GM21786 (cell line): ENCODE measurements around the gene COX19.

Experiments used
- ATAC-seq: cut with Tn5 transposase; IDR thresholded peaks from one replicate; pipeline ENCODE4 v1.9.1; 2021; ENCODE audit not compliant: unreplicated experiment

The COX19 gene

DNA sequence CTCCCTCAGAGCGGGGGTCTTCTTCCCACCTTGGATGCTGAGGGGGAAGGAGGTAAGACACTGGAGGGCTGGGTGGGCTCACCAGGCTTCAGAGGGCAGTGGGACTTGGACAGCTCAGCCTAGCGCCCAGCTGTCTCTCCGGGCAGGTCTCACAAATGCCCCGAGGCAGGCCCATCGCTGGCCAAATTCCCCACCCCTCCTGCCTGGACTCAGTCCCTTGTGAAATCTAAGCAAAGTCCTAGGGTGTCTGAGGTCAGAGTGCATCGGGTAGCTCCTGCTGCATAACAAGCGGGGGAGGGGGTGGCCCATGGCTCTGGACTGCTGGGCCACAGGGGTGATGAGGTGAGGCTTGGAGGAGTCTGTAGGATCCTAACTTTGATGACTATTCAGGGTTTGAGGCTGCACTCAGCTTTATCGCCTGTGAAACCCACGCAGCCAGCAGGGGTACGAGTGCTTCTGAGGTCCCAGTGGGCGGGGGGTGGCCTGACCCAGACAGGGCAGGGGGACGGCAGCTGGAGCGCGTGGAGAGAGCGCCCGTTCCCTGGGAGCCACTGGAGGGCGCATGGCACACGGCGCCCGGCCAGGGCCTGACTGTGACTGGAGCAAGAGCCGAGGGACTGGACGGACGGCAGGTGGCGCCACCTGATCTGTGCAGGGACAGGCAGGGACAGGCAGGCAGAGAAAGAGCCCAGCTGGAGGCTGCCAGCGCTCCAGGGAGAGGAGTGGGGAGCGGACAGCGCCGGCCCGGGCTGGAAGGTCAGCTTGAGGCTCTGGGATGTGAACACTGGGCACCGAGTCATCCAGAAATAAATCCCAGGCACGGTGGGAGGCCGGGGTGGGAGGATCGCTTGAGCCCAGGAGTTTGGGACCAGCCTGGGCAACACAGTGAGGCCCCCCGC, 17.6 kb upstream of the COX19 start:
- ATAC-seq = peak; percentile 74

DNA sequence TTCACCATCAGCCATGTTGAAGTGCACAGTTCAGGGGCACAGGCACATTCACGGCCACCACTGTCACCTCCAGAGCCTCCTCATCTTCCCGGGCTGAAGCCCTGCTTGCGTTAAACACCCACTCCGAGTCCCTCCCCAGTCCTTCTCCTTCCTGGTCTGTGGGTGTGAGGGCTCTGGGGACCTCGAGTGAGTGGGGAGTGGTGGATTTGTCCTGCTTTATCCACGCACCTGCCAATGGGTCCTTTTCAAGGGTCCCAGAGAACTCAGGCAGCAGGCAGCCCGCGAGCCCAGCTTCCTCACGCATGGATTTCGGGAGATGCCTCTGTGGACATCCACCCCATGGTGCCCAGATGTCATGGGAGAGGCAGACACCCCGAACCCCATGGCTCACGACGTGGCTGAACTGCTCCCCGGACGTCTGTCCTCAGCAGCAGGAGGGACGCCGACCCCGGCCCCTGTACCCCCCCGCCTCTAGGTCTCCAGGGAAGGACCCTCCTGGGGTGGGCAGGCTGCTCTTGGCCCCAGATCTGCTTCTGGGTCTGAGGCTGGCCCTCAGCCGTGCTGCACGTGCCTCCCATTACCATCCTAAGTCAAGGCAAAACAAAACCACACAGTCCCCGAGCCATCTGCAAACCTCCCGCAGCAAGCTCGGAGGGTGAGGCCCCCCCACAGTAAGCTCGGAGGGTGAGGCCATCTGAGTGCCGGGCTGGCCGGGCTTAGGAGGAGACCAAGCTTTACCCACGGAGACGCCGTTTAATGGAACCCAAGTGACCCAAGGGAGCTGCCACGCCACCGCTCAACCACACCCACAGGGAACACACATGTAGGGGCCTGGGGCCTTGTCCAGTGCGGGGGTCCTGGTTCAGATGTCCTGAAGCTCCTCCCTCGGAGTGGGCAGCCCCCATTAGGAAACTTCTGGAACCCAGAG, 16.6 kb upstream of the COX19 start:
- no peak for ATAC-seq

DNA sequence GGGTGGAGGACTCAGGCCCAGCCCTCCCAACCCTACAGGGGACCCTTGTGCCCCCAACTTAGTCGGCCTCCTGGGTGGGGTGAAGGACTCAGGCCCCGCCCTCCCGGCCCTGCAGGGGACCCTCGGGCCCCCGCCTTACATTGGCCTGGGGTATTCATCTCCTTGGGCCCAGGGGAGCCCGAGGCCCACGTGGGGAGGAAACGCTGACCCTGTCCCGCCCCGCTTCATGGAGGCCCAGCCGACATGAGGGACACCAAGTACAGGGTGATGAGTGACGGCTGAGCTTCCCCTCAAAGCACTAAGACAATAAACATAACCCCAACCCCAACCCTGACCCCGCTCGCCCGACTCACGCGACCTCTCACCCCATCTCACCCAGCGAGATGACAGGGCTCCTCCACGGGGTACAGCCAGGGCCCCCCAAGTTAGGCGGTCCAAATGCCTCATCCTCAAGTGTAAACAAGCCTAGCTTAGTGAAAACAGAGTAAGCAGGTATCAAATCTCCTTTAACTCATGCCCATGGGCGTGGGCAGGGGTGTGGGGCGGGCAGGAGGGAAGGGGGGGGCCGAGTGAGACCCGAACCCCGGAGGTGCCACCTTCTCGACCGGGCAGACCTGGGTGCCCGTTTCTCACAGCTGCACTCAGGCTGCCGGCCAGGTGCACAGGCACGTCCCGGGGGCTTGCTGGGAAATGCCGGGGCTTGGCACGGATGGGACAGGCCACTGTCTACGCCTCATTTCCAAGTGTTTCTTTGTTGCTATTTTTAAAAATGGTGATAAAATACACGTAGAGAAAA, 15.8 kb upstream of the COX19 start:
- no peak for ATAC-seq

DNA sequence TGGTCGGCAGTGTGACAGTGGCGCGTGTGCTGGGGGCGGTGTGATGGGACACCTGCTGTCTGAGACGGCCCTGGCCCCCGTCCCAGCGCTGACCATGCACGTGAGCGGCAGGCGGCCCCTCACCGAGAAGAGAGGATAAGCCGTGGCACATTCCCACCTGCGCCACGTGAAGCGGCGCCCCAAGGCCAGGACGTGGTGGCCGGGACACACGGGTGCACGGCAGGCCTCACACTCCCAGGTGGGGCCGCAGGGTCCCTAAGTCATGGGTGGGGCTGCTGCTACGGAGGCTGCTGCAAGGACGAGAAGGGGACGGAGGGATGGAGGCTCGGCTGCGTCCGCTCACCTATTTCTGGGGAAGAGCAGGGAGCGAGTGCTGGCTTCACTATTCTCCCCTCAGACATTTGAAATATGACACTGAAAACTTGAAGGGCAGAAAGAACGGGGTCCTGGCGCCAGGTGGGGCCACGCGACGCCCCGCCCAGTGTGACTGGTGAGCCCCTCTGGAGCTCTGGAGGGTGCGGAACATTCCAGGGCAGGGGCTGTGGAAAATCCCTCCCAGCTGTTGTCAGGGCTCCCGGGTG, 15.1 kb upstream of the COX19 start:
- ATAC-seq = no peak

DNA sequence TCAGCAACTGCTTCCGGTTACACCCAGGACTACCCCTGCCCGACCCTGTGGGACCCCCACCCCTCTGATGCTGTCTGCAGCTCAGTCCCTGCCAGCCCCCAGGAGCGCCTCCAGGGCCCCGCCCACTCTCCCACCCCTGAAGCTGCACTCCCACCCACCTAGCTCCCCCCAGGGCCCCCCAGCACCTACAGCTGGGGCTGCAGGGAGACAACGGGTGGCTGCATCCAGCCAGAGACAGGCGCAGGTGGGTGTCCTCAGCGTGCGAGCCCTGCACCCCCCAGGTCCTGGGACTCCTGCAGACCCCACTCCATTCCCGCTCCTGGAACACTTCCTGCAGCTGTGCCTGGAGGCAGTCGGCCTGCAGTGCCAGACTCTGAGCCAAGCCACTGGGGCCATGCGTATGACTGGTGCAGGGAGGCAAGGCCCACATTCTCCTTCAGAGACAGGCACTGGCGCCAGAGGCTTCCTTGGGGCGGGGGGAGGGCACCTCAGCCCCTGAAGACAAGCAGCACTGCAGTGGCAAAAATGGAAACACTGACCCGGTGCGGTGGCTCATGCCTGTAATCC, 13.7 kb upstream of the COX19 start:
- ATAC-seq = no peak

DNA sequence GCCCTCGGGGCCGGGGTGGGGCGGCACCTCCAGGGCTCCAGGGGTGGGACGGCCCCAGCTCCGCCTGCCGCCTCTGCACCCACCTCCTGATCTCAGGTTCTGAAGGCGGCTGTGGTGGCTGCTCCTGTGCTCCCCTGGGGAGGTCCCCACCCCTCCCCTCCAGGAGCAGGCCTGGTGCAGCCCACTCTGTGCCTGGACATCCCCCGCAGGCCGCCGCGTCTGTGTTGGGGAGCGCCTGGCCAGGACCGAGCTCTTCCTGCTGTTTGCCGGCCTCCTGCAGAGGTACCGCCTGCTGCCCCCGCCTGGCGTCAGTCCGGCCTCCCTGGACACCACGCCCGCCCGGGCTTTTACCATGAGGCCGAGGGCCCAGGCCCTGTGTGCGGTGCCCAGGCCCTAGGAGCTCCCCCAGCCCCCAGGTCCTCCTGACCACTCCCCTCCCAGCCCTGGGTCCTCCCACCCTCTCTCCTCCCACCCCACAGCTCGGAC, 13.1 kb upstream of the COX19 start:
- no peak for ATAC-seq

DNA sequence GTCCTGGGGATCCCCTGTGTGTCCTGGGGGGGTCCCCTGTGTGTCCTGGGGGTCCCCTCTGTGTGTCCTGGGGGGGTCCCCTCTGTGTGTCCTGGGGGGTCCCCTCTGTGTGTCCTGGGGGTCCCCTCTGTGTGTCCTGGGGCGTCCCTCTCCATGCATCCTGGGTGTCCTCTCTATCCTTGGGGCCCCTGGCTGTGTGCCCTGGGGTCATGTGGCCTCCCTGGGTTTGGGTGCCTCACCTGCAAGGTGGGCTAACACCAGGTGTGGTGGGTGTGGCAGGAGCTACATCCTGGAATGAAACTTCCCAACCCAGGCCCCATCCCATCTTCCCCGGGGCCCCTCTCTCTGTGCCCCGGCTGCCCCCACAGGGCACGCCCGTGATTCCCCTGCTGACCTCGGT, 12.6 kb upstream of the COX19 start:
- ATAC-seq = no peak

DNA sequence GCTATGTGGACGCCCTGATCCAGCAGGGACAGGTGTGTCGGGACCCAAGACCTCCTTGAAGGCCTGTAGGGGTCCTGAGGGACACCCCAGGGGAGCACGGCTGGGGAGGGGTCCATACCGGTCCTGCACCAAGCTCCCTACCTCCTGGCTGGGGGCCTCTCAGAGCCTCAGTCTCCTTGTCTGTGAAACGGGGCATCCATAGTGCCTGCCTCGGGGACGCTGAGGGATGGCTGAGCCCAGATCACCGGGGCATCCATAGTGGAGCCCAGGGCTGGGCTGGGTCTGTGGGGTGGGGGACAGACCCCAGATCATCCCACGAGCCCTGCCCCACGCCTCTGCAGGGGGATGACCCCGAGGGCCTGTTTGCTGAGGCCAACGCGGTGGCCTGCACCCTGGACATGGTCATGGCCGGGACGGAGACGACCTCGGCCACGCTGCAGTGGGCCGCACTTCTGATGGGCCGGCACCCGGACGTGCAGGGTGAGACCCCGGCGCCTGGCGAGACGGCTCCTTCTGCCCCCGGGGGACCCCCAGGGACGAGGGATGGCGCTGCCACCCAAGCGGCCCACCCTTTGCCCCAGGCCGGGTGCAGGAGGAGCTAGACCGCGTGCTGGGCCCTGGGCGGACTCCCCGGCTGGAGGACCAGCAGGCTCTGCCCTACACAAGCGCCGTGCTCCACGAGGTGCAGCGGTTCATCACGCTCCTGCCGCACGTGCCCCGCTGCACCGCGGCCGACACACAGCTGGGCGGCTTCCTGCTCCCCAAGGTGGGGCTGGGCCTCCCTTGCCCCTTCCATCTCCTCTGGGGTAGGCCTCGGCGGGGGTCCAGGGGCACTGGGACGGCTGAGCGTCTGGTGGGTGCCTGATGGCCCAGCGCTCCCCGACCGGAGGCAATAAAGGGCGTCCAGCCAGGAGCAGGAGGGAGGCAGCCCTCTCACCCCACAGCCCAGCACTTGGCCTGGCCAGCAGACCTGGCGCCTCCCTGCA, 11.7 kb upstream of the COX19 start:
- no peak for ATAC-seq

DNA sequence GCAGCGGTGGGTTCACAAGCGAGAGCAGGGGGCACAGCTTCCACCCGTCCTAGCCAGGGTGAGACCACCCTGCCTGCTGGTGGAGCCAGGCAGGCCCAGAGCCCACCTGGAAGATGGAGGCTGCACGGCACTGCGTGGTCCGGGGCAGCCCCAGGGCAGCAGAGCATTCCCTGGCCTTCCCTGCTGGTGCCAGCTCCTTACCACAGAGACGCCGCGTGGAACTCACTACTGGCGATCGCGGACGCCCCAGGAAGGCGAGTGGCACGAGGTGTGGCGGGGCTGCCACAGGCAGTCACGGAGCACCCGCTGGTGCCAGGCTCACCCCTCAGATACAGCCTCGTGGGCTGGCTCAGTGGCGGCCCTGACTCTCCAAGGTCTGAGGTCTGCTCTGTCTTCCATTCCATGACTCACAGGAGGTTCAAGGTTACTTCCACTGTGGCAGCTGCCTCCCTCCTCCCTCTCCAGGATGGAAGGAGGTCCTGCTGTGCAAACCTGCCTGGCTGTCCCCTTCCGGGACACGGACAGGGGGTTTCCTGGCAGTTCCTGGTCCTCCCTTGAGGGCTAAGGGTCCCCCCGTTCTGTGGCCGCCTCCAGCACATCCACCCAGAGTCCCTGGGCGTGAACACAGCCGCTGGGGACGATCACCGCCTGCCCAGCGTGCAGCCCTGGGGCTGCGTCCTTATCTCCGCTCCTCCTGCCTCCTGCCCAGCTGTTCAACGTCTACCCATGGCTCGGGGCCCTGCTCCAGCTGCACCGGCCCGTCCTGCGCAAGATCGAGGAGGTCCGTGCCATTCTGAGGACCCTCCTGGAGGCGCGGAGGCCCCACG, 10.8 kb upstream of the COX19 start:
- no peak for ATAC-seq

DNA sequence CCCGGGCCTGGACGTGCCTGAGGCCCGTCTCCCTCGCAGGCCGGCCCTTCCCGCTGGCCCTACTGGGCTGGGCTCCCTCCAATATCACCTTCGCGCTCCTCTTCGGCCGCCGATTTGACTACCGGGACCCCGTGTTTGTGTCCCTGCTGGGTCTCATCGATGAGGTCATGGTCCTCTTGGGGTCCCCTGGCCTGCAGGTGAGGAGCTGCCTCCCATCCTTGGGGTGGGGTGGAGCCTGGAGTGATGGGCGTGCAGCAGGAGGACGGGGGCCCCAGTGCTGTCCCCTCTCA, 9.7 kb upstream of the COX19 start:
- no peak for ATAC-seq

DNA sequence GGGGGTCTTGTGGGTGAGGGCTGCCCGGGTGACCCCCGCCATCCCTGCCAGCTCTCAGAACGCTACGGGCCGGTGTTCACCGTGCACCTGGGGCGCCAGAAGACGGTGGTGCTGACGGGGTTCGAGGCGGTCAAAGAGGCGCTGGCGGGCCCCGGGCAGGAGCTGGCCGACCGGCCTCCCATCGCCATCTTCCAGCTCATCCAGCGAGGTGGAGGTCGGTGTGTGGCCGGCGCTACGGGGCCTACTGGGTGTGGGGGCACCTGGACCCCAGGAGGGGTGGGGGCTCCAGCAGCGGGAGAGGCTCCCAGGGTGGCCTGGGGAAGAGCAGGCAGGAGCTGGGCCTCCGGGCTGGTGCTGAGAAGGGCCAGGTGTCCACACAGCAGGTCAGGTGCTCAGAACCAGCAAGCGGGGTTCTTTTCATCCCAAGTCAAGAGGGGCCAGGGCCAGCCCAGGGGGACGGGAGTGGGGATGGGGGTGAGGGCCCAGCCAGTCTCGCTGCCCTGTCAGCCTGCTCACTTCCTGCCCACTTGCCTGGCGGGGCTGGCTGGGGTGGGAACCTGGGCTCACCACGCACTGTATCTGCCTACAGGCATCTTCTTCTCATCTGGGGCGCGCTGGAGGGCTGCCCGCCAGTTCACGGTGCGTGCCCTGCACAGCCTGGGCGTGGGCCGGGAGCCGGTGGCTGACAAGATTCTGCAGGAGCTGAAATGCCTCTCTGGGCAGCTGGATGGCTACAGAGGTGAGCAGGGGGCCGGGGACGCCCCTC, 9.2 kb upstream of the COX19 start:
- ATAC-seq = no peak

DNA sequence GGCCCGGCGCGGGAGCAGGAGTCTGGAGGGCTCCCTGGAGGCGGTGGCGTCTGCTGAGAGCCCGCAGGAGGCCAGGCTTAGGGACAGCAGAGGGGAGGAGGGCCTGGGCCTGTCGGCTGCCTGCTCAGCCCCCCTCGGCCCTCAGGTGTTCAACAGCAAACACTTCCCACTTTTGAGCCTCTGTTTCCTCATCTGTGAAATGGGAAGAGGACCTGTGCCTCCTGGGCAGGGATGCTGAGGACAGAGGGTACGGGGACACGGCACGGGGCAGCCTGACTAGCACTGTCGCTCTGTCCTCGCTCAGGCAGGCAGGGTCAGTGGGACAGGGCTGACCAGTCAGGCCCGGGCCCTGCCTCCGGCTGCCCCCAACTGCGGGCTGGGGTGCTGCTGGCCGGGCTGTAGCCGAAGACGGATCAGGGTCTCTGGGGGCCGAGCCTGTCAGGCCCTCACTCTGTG, 8.3 kb upstream of the COX19 start:
- no peak for ATAC-seq

DNA sequence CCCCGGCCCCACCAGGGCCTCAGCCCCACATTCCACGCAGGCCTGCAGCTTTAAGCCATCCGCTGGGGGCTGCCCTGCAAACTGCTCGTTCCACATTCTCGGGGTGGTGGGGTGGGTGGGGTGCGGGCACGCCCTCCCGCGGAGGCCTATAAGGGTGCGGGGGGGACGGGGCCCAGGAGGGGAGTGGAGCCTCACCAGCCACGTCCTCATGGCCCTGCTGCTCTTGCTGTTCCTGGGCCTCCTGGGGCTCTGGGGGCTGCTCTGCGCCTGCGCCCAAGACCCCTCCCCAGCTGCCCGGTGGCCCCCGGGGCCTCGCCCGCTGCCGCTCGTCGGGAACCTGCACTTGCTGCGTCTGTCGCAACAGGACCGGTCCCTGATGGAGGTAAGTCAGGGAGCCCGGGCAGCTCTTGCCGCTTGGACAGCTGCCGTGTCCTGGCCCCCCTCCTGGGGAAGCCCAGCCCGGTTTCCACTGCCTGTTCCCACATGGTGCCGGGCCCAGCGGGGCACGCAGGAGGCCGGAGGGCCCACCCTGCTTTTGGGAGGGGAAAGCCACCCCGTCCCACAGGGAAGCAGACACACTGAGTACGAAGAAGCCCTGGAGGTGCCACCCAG, 7.8 kb upstream of the COX19 start, which contains the start of gene CYP2W1:
CYP2W1 (plus strand) TSS at position 178 of the 612 bp plus-strand sequence; CDS start at position 209, 31 bp downstream.
- ATAC-seq = no peak

DNA sequence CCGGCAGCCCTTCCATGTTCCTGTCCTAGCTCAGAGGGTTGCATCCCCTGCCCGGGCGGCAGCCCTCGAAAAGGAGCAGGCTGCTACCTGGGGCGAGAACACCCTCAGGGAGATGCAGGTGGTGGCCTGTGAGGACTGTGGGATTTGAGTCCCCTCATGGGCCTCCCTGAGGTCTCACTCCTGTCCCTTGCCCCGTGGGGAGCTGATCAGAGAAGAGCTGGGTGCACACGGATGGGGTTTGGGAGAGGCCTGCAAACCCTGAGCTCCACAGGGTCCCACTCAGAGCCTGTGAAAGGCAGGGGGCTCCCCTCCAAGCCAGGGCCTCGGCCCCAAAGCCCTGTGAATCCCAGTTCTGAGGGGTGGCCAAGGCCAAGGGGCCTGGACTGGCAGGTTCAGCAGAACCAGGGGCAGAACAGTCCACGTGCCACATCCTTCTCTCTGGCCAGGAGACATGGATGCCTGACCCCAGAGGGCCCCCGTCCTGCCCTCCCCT, 7.2 kb upstream of the COX19 start:
- ATAC-seq = no peak

DNA sequence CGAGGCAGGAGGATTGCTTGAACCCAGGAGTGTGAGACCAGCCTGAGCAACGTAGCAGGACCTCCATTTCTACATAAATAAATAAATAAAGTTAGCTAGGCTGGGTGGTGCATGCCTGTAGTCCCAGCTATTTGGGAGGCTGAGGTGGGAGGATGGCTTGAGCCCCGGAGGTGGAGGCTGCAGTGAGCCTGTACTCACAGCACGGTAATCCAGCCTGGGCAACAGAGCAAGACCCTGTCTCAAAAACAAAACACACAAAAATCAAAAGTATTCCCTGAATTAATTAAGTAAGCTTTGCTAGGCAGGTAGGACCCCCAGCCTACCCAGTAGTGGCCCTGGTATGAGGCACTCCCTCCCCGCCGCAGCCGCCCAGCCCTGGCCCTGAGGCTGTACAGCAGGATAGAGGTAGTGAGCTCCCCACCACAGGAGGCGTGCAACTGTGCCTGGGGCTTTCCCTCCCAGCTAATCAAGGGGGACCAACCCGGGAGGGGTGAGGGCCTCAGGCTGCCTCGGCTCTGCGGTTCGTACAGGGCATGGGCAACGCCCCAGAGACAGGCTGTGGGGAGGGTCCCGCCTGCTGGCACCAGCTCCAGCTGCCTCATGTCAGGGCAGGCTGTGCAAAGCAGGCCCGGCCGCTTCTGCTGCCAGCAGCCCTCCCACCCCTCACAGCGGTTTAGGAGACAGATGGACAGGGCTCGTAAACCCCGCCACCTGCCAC, 6.6 kb upstream of the COX19 start:
- ATAC-seq = no peak

DNA sequence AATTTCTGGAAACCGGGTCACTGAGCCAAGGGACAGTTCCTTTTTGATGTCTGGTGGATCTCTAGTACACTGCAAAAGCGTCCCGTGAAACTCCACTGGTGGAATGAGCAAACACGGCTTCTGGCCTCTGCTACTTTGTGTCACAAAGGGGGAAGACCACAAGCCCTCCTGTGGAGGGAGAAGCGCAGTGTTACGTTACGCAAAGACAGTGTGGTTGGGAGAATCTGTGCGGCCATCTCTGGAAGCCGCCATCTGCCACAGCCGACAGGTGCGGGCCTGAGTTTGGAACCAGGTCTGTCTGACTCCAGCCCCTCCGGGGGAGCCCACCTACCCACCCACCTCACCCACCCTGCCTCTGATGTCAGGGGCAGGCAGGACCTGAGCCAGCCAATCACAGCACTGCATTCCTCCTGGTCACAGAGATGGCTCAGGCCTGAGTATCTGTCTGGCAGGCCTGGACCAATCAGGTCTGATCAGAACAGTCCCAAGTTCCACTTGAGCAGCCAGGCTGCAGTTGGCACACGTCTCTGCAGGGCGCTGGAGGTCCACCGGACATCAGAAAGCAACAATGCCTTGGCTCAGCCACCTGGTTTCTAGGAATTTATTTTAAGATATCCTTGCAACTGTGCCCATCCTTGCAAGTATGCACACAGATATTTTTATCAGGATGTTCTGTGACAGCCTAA, 4.7 kb upstream of the COX19 start:
- ATAC-seq = no peak
